GM10248 (cell line): Measurements from ENCODE around the gene LRRC56.

Experiments used
- CTCF ChIA-PET: fragments of 300-600 bp; sonication (Branson Sonifier 250); formaldehyde crosslinking; extraction: SDS; loops from one replicate; lab custom pipeline; 2021; ENCODE audit warnings: antibody characterized with exemption; lab: Yijun Ruan, JAX
- POLR2A ChIA-PET: fragments of 350-650 bp; sonication (Branson Sonifier 250); formaldehyde crosslinking; extraction: SDS; loops from one replicate; lab custom pipeline; 2020; ENCODE audit warnings: antibody characterized with exemption; lab: Yijun Ruan, JAX
- DNase-seq: peaks from one replicate; pipeline ENCODE4 v3.0.0; 2012; ENCODE audit errors: extremely low spot score
- CTCF ChIP-seq: IDR thresholded peaks from 2 replicates; pipeline ENCODE4 v1.5.1; 2012; ENCODE audit warnings: mild to moderate bottlenecking, low read depth; ENCODE audit errors: extremely low read depth, missing control alignments, control extremely low read depth

The LRRC56 gene

GRCh38 chr11:565921-566509, 28.7 kb downstream of the LRRC56 start:
- no peak for DNase-seq
- ChIA-PET POLR2A (interaction anchor here (0.5 kb wide), 1 partner anchor 357 kb away, joined by 3 read pairs; no protein-coding TSS in a partner anchor), CTCF (interaction anchor here (1.4 to 5.8 kb wide), 2 partner anchors 10 to 158 kb away, joined by 3 to 36 read pairs; no protein-coding TSS in a partner anchor)
- peak; percentile 3 for TF ChIP-seq CTCF

GRCh38 chr11:567011-567628, 29.8 kb downstream of the LRRC56 start:
- DNase-seq: no peak
- CTCF ChIA-PET: interaction anchor here (1.2 to 5.8 kb wide), 2 partner anchors 11 to 48 kb away, joined by 3 to 36 read pairs; no protein-coding TSS in a partner anchor

GRCh38 chr11:567629-568292, 30.4 kb downstream of the LRRC56 start:
- ChIA-PET CTCF (interaction anchor here (1.2 to 5.8 kb wide), 2 partner anchors 12 to 49 kb away, joined by 3 to 36 read pairs; no protein-coding TSS in a partner anchor), POLR2A (no interaction called here)
- no peak for DNase-seq
- TF ChIP-seq CTCF: no peak

More at GRCh38 chr11:567011-567628, 29.8 kb downstream of the LRRC56 start:
- POLR2A ChIA-PET: no interaction called here
- TF ChIP-seq CTCF: no peak

GRCh38 chr11:568306-569157, 31.2 kb downstream of the LRRC56 start:
- CTCF ChIA-PET: interaction anchor here (1.1 to 5.8 kb wide), 3 partner anchors 13 to 49 kb away, joined by 3 to 36 read pairs (median 3); no protein-coding TSS in a partner anchor
- POLR2A ChIA-PET: no interaction called here
- peak; percentile 97 for DNase-seq
- TF ChIP-seq CTCF: no peak

- ChIA-PET POLR2A (no interaction called here), CTCF (interaction anchor here (1.1 to 5.8 kb wide), 2 partner anchors 14 to 34 kb away, joined by 3 to 36 read pairs; no protein-coding TSS in a partner anchor)
Measured at GRCh38 chr11:569158-569885, 32.0 kb downstream of the LRRC56 start.

More at GRCh38 chr11:569158-569885, 32.0 kb downstream of the LRRC56 start:
- no peak for DNase-seq
- TF ChIP-seq CTCF: no peak
